ENCODE data around the gene PGD.

GRCh38 chr1:10407201-10407600 is 8.3 kb downstream of the PGD start:
- no peak for TF ChIP-seq CTCF (IDR thresholded peaks at IDR 0.05; ENCODE audit: low read length)
- no peak for TF ChIP-seq EZH2 (IDR thresholded peaks at IDR 0.05; ENCODE audit: borderline replicate concordance, low read length)

Data from OCI-LY1 (cell line).